HG03175 (cell line): ENCODE results near the gene BOLA3.
"Not testable (repeated sequence)": the region's sequence is repeated elsewhere in the genome, so short reads cannot be mapped to it uniquely, and the experiment has no call there.

ENCODE experiments used
- ATAC-seq: cut with Tn5 transposase; IDR thresholded peaks from one replicate; pipeline ENCODE4 v1.9.1; 2021; ENCODE audit warnings: mild to moderate bottlenecking, moderate library complexity; ENCODE audit not compliant: unreplicated experiment

Gene BOLA3

GRCh38 chr2:74105413-74105812, 42.3 kb downstream of the BOLA3 start:
- ATAC-seq, result no peak

GRCh38 chr2:74104839-74105238, 42.9 kb downstream of the BOLA3 start:
- ATAC-seq, result no peak

GRCh38 chr2:74103763-74104162, 43.9 kb downstream of the BOLA3 start:
- ATAC-seq, result no peak

- ATAC-seq, result no peak
Measured at GRCh38 chr2:74102516-74102915, 45.2 kb downstream of the BOLA3 start.

- no peak for ATAC-seq
Measured at GRCh38 chr2:74101574-74102300, 46.0 kb downstream of the BOLA3 start.

- ATAC-seq, result no peak
Measured at GRCh38 chr2:74100254-74101216, 47.2 kb downstream of the BOLA3 start.

- ATAC-seq, result no peak
Measured at GRCh38 chr2:74099835-74100234, 47.9 kb downstream of the BOLA3 start.

GRCh38 chr2:74099271-74099670, 48.4 kb downstream of the BOLA3 start:
- ATAC-seq, result no peak

GRCh38 chr2:74097574-74097973, 50.1 kb downstream of the BOLA3 start:
- no peak for ATAC-seq

GRCh38 chr2:74096052-74096451, 51.7 kb downstream of the BOLA3 start:
- no peak for ATAC-seq

- ATAC-seq, result no peak
Measured at GRCh38 chr2:74095632-74096031, 52.1 kb downstream of the BOLA3 start.

- no peak for ATAC-seq
Measured at GRCh38 chr2:74094291-74094690, 53.4 kb downstream of the BOLA3 start.

- no peak for ATAC-seq
Measured at GRCh38 chr2:74093840-74094239, 53.9 kb downstream of the BOLA3 start.

- ATAC-seq, result no peak
Measured at GRCh38 chr2:74093426-74093825, 54.3 kb downstream of the BOLA3 start.

- ATAC-seq, result no peak
Measured at GRCh38 chr2:74092275-74092674, 55.4 kb downstream of the BOLA3 start.

- no peak for ATAC-seq
Measured at GRCh38 chr2:74091391-74091790, 56.3 kb downstream of the BOLA3 start.

GRCh38 chr2:74089816-74090745, 57.6 kb downstream of the BOLA3 start:
- no peak for ATAC-seq

- not testable (repeated sequence) for ATAC-seq
Measured at GRCh38 chr2:74088676-74089075, 59.0 kb downstream of the BOLA3 start.

GRCh38 chr2:74087696-74088095, 60.0 kb downstream of the BOLA3 start:
- ATAC-seq, result no peak

GRCh38 chr2:74086021-74086420, 61.7 kb downstream of the BOLA3 start:
- ATAC-seq, result no peak
